Activated B cell treated with CpG ODN at 0.5 μM for 24 hours (primary cell): Measurements from ENCODE around the gene WNT11. TPM values are rescaled to one million over a fixed set of nuclear protein-coding genes. Genes with fewer than 3 reads are reported as not detected.

ENCODE experiments used
- ATAC-seq: fragments of 200-7000 bp; cut with Tn5 transposase; one replicate; pipeline ENCODE4 v1.10.0; 2021; ENCODE audit warnings: low read depth, mild to moderate bottlenecking, moderate library complexity
- CTCF ChIA-PET: fragments of 350-600 bp; sonication (Branson Sonifier 250); formaldehyde crosslinking; loops from one replicate; lab custom pipeline; 2021; ENCODE audit warnings: antibody characterized with exemption; lab: Charles Lee
- POLR2A ChIA-PET: fragments of 350-600 bp; sonication (Branson Sonifier 250); formaldehyde crosslinking; loops from one replicate; lab custom pipeline; 2021; ENCODE audit warnings: antibody characterized with exemption; lab: Charles Lee
- DNase-seq: peaks from one replicate; pipeline ENCODE4 v3.0.0; 2022
- H3K27ac Mint-ChIP-seq: one replicate; pipeline ENCODE4 v1.8.0; 2020; ENCODE audit warnings: mixed read lengths
- H3K27me3 Mint-ChIP-seq: one replicate; pipeline ENCODE4 v1.8.0; 2021; ENCODE audit warnings: mixed read lengths
- H3K36me3 Mint-ChIP-seq: one replicate; pipeline ENCODE4 v1.8.0; 2021; ENCODE audit warnings: low read depth, mixed read lengths
- H3K4me1 Mint-ChIP-seq: one replicate; pipeline ENCODE4 v1.8.0; 2021; ENCODE audit warnings: mixed read lengths
- H3K4me3 Mint-ChIP-seq: one replicate; pipeline ENCODE4 v1.8.0; 2020; ENCODE audit warnings: mild to moderate bottlenecking, mixed read lengths
- H3K9me3 Mint-ChIP-seq: one replicate; pipeline ENCODE4 v1.8.0; 2020; ENCODE audit warnings: mixed read lengths
- intact Hi-C: fragments of 100-400 bp; cut with micrococcal nuclease; formaldehyde crosslinking; loops from one replicate; pipeline ENCODE4 v1.15.1; 2024
- total RNA-seq: library from RNA; stranded (reverse); gene quantifications from 2 replicates; pipeline ENCODE4 v1.2.3, GENCODE V29; 2022
- TF ChIP-seq, protein P1 (sequence below): fragments of 200-600 bp; IDR thresholded peaks from one replicate; pipeline ENCODE4 v1.8.0; 2022; ENCODE audit warnings: antibody characterized with exemption, mild to moderate bottlenecking

WNT11 gene
- total RNA-seq, 1 donor from 2014 or later, result 0.16 TPM

- Mint-ChIP-seq H3K9me3 (no peaks in the 10 kb centered on the region), H3K36me3 (no peaks in the 10 kb centered on the region), H3K4me1 (no peaks in the 10 kb centered on the region), H3K27ac (no peak overlapping the region), H3K27me3 (peaks cover 4% of the 10 kb centered on the region), H3K4me3 (no peak overlapping the region)
- DNase-seq (no peak), ATAC-seq (no peak)
- intact Hi-C loops, result no loop called here
- POLR2A ChIA-PET, result no interaction called here
- TF ChIP-seq, protein P1, sequence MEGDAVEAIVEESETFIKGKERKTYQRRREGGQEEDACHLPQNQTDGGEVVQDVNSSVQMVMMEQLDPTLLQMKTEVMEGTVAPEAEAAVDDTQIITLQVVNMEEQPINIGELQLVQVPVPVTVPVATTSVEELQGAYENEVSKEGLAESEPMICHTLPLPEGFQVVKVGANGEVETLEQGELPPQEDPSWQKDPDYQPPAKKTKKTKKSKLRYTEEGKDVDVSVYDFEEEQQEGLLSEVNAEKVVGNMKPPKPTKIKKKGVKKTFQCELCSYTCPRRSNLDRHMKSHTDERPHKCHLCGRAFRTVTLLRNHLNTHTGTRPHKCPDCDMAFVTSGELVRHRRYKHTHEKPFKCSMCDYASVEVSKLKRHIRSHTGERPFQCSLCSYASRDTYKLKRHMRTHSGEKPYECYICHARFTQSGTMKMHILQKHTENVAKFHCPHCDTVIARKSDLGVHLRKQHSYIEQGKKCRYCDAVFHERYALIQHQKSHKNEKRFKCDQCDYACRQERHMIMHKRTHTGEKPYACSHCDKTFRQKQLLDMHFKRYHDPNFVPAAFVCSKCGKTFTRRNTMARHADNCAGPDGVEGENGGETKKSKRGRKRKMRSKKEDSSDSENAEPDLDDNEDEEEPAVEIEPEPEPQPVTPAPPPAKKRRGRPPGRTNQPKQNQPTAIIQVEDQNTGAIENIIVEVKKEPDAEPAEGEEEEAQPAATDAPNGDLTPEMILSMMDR, result no peak
- CTCF ChIA-PET, result no interaction called here
These were observed 24.9 kb downstream of the WNT11 start for GRCh38 chr11:76181371-76181770.

- Mint-ChIP-seq H3K9me3 (no peaks in the 10 kb centered on the region), H3K4me1 (no peaks in the 10 kb centered on the region), H3K36me3 (no peaks in the 10 kb centered on the region), H3K4me3 (no peak overlapping the region), H3K27me3 (peaks cover 4% of the 10 kb centered on the region), H3K27ac (no peak overlapping the region)
- CTCF ChIA-PET, result no interaction called here
- POLR2A ChIA-PET, result no interaction called here
- intact Hi-C loops, result no loop called here
- DNase-seq, result no peak
- TF ChIP-seq, protein P1, result no peak
- no peak for ATAC-seq
These were observed 27.2 kb downstream of the WNT11 start for GRCh38 chr11:76179147-76179546.

DNA sequence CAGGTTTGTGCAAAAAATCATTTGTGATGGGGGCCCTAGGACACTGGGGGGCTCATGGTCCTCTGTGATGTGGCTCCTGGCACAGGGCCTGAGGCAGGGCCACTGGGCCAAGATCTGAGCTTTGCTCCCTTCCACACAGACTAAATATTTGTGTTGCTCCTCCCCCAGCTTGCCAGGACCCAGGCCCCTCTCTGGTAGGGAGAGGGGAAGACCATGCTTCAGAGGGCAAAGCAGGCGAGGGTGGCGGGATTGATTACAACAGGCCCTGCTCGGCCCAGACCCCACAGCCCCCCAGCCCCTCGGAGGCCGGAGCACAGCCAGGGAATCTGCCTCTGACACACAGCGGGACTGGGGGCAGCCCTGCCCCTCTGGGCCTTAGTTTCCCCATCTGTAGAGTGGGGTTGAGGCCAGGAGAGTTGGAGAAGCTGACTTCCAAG, 29.0 kb downstream of the WNT11 start:
- no peak overlapping the region for H3K27ac Mint-ChIP-seq
- H3K36me3 Mint-ChIP-seq, result no peaks in the 10 kb centered on the region
- DNase-seq (no peak), ATAC-seq (no peak)
- no peaks in the 10 kb centered on the region for H3K9me3 Mint-ChIP-seq
- H3K27me3 Mint-ChIP-seq, result peaks cover 3% of the 10 kb centered on the region
- ChIA-PET POLR2A (no interaction called here), CTCF (no interaction called here)
- H3K4me1 Mint-ChIP-seq, result no peaks in the 10 kb centered on the region
- no peak overlapping the region for H3K4me3 Mint-ChIP-seq
- TF ChIP-seq, protein P1, result no peak
- intact Hi-C loops, result no loop called here

- H3K4me3 Mint-ChIP-seq, result no peak overlapping the region
These were observed 29.8 kb downstream of the WNT11 start for GRCh38 chr11:76176463-76176862.

GRCh38 chr11:76175783-76176182, 30.5 kb downstream of the WNT11 start:
- TF ChIP-seq, protein P1, result no peak
- H3K9me3 Mint-ChIP-seq, result no peaks in the 10 kb centered on the region
- intact Hi-C loops, result no loop called here
- no peaks in the 10 kb centered on the region for H3K4me1 Mint-ChIP-seq
- DNase-seq, result no peak
- H3K4me3 Mint-ChIP-seq, result no peak overlapping the region
- H3K27ac Mint-ChIP-seq, result no peak overlapping the region
- H3K36me3 Mint-ChIP-seq, result no peaks in the 10 kb centered on the region
- no peak for ATAC-seq
- H3K27me3 Mint-ChIP-seq, result no peaks in the 10 kb centered on the region
- POLR2A ChIA-PET, result no interaction called here
- CTCF ChIA-PET, result no interaction called here

More at GRCh38 chr11:76176463-76176862, 29.8 kb downstream of the WNT11 start:
- DNase-seq, result no peak
- ChIA-PET CTCF (no interaction called here), POLR2A (no interaction called here)
- TF ChIP-seq, protein P1, result no peak
- H3K9me3 Mint-ChIP-seq, result no peaks in the 10 kb centered on the region
- H3K4me1 Mint-ChIP-seq, result no peaks in the 10 kb centered on the region
- intact Hi-C loops, result no loop called here
- ATAC-seq, result no peak
- no peaks in the 10 kb centered on the region for H3K27me3 Mint-ChIP-seq
- no peaks in the 10 kb centered on the region for H3K36me3 Mint-ChIP-seq
- no peak overlapping the region for H3K27ac Mint-ChIP-seq
